HG02798 (cell line): Measurements from ENCODE around the gene CYP19A1.

ENCODE experiments used
- ATAC-seq: cut with Tn5 transposase; IDR thresholded peaks from one replicate; pipeline ENCODE4 v1.9.1; 2021; ENCODE audit warnings: mild to moderate bottlenecking; ENCODE audit not compliant: unreplicated experiment, poor library complexity

Gene CYP19A1

DNA sequence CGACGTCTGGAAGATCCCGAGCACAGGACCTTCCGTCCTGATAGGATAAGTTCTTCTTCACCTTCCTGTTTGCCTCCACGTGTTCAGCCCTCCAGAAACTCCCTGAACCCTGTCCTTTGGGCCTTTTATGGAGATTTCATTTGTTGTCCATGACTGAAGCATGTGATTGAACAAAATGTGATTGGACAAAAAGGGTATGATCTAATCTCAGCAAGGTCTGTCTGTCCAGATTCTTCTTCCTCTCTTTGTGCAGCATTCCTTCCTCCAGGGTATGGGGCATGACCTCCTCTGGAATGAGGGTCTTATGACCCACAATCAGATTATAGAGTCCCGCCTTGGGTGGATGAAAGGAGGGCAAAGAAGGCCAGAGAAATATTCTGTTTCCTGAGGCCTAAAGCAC lies at the start of gene CYP19A1:
TSS of gene CYP19A1 (minus strand) at position 101 of the 400 bp plus-strand sequence. CDS start 95,684 bp downstream, outside the sequence.
- ATAC-seq, result no peak

DNA sequence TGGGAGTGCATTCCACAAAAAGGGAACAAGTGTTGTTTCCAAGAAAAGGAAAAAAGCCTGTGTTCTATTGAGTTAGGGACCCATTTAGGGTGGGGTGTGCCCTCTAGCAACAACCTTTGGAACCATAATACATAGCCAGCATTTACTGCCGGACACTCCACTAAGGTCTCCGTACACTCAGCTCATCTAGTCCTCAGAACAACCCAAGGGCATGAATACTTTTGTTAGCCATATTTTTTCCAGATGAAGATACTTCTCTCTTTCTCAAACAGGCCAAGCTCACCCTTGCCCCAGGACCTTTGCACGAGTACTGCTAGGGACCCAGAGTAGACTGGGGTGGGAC lies 49.3 kb upstream of the CYP19A1 start:
- no peak for ATAC-seq

DNA sequence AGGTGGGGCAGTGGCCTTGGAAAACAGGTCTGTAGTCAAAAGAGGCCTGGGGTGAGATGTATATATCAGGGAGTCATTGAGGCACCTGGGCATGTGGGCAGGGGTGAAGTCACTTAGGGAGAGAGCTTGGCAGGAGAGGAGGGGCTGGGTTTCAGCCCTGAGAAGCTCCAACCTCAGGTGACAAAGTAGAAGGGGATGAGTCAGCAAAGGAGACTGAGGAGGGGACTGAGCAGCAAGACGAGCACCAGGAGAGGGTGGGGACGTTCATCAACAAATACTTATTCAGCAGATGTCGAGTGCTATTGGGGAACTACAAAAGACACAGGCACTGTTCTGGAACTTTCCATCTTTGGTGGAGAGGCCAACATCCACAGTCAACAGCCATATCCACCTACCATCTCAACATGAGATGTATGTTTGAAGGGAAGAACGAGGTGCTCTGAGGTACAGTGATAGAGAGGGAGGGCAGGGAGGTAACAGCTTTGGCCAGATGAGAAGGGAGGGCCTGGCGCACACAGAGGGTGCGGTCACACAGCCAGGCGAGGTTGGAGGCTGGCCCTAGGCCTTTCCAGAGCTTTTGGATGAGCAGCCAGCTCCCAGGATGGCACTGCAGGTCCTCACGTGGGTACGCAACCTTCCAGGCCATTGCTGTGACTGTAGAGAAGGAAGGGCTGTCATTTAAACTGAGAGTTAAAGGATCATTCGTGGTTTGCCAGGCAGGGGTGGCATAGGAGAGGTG lies 48.7 kb upstream of the CYP19A1 start:
- ATAC-seq, result no peak

DNA sequence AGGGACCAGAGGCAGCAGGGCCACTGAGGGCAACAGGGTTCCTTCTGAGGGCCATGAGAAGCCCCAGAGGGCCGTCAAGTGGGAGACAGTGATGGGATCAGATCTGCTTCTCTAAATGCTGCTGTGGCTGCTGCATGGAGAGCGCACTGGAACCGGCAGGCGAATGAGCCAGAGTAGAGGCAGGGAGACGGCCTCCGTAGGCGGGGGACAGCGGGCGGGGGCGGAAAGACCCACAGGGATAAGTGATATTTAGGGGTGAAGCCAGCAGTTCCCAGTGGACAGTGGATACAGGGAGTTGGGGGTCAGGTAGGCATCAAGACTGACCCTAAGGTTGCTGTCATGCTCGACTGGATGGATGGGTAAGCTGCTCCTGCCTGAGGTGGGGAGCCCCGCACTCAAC lies 48.1 kb upstream of the CYP19A1 start:
- ATAC-seq, result no peak

DNA sequence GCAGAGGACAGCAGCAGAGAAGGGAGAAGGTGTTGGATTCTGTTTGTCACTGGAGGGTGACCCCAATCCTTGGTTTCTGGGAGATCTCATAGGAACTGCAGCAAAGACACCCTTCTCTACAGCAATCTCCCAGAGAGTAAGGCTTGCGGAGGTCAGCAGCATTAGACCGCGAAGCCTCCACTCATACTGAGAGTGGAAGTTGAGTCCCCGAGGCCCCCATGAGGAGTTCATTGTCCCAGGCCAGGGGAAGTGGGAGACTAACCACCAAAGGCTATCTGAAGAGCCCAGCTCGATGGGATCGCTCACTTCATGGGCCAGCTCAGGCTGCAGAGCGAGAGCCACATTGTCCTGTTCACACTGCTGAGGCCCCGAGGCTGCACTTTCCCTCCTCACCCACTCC lies 47.6 kb upstream of the CYP19A1 start:
- ATAC-seq, result no peak

DNA sequence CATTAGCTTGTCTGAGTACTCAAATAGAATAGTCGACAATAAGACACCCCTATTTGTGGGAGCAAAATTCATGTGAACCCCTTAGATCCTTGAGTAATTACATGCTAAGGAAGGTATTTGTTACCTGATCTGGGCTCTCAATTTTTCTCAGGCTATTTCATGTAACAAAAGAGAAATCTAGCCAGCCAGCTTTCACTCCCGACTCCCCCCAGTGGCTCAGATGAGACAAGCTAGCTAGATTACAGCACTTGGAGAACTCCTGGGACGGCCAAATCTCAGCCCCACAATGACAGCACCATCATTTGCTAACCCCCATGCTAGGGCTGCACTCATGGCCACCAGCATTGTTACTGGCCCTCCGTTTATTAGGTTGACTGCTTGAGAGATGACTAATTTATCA lies 44.4 kb upstream of the CYP19A1 start:
- no peak for ATAC-seq

DNA sequence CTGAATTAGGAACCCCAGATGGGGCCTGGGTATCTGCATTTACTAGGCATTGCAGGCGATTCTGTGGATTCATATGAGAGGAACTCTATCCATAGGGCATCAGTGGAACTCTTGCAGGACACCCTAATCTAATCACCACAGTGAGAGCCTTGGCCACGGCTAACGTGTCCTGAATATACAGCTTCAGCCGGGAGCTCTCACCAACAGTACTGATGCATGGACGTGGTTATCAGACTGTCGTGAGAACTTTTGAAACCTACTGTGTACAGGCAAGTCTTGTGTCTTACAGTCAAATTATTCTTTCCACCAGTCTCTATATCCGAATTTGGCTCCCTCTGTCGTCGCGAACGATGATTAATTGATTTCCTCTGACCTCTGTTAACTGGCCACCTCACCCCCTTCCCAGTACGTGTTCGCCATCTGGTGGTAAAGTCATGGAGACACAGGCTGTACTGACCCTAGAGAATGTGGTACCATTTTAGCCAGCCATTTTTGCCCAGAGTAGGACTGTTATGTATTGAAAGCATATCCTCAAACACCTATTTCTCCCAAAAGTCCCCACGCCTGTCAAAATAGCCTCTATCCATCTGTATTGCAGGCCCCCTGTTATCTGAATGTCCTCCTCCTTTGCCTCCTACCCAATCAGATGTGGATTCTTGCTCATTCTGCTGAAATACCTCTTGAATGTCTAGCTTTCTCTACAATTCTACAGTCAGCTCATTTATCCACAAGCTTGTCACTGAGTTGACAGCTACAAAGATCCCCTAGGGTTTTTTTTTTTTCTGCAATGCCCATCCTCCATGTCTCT lies 42.8 kb upstream of the CYP19A1 start:
- ATAC-seq, result peak; percentile 74

DNA sequence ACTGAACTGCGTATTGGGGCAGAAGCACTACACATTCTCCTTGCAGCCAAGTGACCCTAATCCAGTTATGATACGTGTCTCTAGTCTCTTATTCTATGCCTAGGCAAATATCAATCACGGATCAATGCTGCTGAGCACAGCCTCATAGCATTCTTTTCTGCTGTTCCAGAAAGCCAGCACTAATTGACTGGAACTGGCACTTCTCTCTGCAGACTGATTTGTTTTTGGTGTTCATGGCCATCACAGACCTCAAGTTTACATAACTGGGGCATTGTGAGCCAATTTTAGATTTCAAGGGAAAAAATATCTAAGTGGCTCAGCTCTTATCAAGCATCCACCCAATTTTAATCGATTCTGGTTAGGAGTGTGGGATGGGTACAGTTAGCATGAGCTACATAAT lies 41.0 kb upstream of the CYP19A1 start:
- ATAC-seq, result no peak

DNA sequence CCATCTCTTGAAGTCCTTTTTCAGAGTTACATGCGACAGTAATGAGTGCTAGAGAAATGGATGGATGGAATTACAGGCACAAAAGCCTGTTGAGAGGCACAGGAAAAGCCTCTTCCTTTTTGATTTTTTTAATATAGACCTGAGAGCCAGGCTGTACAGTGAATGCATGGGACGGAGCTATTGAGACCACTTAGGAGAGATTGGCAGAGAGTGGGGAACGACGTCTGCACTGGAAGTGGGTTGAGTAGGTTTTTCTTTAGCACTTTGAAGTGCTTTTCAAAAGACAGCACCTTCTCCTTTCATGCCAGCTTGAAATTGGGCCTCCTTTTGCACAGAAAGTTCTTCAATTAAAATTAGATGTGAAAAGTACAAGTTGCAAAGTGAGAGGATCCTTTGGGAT lies 40.0 kb upstream of the CYP19A1 start:
- no peak for ATAC-seq

DNA sequence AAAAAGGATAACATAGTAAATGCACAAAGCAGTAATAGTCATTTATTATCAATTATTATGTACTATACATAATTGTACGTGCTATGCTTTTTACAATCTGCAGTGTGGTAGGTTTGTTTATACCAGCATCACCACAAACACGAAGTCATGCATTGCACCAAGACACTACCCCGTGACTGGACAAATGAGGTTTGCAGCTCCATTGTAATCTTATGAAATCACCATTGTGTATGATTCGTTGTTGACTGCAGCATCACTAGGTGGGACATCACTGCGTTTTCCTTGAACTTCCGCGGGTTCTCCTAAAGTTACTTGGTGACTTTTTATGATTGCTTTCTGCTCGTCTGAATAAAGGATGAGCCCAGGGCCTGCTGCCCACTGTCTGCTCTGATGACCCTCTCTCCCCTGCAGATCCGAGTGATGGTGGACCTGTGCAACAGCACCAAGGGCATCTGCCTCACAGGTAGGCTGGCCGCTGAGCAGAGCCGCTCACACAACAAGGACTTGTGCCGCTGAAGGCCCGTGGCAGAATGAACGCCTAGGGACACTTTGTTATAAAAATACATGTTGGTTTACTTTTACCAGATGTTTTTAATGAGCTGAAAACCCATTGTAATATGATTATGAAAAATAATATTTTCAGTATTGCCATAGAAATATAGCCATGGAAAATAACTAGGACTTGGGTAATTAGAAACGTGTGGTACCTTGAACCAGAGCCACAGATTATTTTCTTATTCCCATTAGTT lies 38.8 kb upstream of the CYP19A1 start:
- ATAC-seq, result no peak

DNA sequence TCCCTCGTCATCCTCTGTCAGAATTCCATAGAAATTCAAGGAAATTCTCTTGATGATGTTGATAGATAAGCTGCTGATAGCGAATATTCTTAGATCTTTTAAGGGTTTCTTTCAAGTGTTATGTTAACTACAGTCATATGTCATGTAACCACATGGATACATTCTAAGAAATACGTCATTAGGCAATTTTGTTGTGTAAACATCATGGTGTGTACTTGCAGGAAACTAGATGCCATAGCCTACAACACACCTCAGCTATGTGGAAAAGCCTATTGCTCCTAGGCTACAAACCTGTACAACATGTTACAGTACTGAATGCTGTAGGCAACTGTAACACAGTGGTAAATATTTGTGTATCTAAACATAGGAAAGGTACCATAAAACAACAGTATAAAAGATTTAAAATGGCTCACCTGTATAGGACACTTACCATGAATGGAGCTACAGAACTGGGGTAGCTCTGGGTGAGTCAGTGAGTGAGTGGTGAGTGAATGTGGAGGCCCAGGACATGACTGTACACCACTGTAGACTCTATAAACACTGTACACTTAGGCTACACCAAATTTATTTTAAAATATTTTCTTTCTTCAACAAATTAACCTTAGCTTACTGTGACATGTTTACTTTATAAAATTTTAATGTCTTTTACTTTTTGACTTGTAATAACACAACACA lies 37.7 kb upstream of the CYP19A1 start:
- no peak for ATAC-seq

DNA sequence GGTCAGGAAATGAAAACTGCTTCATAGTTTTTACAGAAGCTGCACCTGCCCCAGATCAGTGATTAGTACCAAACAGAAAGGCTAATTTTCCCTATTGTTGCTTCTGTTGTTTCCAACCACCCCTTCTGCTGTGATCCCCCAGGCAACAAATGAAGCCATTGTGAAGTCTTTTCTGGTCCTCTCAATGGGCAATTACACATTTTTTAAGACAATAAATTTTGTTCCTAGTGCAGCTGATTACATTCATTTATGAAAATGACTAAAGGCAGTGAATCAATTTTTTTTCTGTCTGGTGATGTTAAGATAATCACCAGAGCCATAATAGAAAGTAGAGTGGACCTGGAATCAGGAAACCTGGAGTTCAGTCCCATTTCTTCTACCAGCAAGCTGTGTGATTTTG lies 35.7 kb upstream of the CYP19A1 start:
- ATAC-seq, result no peak

DNA sequence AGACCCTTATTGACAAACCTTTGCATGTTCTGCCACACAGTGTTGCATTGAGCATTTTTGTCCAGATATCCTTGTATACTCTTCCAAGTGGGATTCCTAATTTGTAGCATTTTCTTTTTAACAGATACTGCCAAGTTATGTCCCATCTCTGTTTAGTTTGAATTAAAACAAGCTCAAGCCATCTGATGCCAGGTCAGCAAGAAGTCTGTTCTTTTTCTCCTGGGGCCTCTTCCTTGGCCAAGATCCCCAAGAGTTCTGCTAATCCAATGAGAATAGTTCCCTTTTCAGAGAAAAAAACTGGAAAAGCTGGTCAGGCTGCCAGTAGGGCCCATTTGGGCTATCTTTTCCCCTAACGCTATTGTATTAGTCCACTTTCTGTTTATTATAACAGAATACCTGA lies 32.9 kb upstream of the CYP19A1 start:
- ATAC-seq, result no peak

DNA sequence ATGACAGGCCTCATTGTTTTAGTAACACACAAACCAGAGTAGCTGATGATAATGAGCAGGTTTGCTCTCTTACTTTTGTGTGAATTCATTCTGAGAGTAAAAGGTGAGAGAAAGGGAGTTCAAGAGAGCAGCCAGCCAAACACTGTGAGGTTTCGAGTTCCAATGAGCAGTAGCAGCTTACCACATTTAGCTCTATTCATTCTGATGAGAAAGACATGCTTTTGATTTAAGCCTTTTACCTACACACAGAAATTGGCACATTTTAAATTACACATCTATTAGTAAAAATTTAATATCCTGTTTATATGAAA lies 31.0 kb upstream of the CYP19A1 start:
- no peak for ATAC-seq

DNA sequence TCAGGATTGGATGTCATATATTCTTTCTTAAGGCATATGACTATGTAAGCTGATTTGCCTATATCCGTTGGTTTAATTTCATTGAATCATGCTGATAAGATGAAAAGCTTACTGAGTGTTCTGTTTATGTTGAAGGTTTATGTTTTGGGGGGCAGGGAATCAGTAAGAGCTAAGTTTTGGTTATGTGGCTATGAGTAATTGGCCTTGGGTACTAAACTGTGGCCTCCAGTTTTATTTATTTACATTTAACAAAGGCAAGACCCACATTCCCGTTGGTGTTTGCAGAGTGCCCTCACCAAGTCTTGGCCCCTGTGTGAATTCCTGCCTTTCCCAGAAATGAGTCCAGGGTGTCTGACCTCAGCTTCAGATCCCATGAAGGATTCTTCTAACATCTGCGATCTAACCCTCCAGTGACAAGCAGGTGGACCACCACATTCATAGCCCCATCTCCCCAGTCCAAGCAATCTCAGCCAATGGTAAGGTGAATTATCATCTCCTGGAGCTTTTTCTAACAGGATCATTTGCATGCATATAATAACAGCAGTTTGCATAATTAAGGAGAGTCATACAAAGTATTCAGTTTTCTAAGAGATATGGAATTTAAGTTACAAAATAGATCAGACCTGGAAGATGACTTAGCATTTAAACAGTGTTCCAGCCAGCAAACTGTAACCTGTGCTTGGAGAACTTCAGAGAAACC lies 30.5 kb upstream of the CYP19A1 start:
- ATAC-seq, result no peak

DNA sequence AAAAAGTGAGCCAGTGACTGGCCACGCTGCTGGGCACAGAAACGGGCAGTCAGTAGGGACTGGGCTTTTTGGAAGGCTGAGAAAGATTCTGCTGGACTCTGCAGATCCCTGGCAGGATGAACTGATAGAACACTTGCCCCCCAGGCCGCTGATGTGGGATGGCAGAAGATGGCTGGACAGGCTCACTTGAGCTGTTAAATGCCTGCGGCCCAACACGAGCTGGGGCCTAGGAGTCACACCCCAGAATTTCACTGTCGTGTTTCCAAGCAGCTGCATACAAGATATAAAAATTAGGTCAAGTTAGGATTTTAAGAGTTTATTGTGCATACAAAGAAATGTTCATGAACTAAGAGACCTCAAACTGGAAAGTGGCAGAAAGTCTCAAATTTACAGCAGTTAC lies 29.9 kb upstream of the CYP19A1 start:
- ATAC-seq, result no peak

DNA sequence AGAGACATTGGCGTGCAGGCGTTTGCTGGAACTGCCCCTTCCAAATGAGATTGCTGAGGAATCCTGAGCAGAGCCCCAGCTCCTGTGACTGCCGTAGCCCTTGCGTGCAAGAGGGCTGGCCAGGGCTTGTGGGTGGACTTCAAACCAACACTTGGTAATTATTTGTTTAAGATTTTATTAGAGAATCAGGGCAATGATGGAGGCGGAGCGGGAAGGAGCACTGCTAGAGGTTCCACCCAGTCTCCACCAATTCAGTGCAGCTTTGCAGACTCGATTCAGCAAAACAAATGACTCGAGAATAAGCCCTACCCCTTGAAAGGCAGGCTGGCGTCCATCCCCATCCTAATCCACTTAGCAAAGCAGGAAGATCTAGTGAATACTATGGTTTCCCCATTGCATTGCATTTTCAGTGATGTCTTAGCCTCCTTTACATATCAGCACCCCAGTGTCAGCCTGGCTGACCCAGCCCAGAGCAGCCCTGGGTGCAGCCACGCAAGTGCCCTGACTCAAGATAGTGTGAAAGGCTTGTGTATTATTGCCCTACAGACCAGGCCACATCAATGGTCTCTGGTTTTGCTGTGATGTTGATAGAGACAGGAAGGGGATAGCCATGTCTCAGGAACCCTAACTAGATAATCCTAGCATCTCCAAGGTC lies 29.1 kb upstream of the CYP19A1 start:
- ATAC-seq, result no peak

DNA sequence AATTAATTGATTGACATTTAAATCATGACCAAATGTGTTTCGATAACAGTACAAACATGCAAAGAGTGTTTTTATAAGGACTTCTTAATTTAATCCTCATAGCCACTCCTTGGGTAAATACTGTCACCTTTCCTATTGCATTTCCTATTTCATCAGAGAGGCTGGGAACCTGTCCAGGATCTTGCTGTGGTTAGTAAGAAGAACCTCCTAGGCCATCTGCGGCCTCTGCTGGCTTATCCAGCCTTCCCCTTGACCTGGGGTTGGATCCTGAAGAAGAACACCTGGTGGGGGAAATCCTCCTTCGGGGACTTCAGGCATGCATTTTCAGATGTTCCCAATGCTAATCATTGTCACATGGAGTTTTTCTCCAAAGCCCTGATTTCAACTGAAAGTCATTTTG lies 28.5 kb upstream of the CYP19A1 start:
- no peak for ATAC-seq

DNA sequence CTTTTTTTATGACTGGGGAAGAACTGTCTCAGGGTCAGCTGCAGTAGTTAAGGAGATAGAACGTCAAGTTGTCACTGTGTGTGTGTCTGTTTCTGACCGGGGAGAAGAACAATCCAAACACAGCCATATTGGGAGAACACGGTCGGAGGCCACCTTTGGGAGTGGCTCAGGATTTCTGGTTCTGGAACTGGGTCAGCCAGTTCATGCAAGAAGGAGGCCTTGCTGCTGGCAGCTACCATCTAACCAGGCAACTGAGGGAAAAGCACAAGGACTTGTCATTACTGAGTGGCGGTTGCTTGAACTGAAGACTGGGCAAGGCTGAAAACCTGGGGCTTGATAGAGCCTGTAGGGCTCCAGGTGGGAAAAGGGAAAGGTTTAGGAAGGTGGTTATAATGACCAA lies 27.7 kb upstream of the CYP19A1 start:
- ATAC-seq, result no peak

DNA sequence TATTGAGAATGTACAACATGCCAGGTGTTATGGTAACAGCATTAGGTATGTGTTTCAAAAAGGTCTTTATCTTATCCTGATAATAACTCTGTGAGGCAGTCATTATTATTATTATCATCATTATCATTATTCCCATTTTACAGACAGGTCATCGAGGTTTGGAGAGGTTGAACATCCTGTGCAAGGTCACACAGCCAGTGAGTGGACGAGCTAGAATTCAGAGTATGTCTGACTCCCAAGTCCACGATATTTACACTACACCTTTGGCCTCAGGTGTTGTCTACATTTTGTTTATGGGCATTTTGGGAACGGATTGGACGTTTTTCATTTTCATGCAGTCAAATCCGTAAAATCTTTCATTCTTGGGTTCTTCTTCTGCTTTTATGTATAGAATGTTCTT lies 27.0 kb upstream of the CYP19A1 start:
- ATAC-seq, result no peak
